K562 treated with DMSO at 1 percent for 48 hours (cell line): ENCODE measurements around the gene NANOG. TPM values are rescaled to one million over a fixed set of nuclear protein-coding genes. Genes with fewer than 3 reads are reported as not detected.

ENCODE experiments used
- total RNA-seq: library from RNA; unstranded; fragments of 300-600 nt; gene quantifications from 2 replicates; pipeline ENCODE4 v1.2.3, GENCODE V29; 2022; ENCODE audit warnings: low replicate concordance; ENCODE audit errors: extremely low read depth

NANOG gene
- not detected in 2 replicates for total RNA-seq

GRCh38 chr12:7788884-7789528, at the start of gene NANOG:
NANOG (plus strand) TSS chr12:7789402; CDS start chr12:7789615, 213 bp downstream.

GRCh38 chr12:7747246-7747645, 42.0 kb upstream of the NANOG start, which contains the start of gene CLEC4C:
CLEC4C (minus strand) TSS chr12:7747375; CDS start chr12:7747348, 27 bp downstream.

Other genes with a start within 250 kb of the NANOG start
- not detected in 2 replicates for gene APOBEC1, start 123.5 kb upstream of the NANOG start, total RNA-seq
- gene GDF3, start 93.6 kb upstream of the NANOG start, total RNA-seq: not detected in 2 replicates
- gene DPPA3, start 78.0 kb upstream of the NANOG start, total RNA-seq: not detected in 2 replicates
- not detected in 2 replicates for gene CLEC4C, start 42.0 kb upstream of the NANOG start, total RNA-seq
- not detected in 2 replicates for gene NANOGNB, start 24.2 kb upstream of the NANOG start, total RNA-seq
- gene SLC2A14, start 83.5 kb downstream of the NANOG start, total RNA-seq: not detected in 2 replicates
- not detected in 2 replicates for gene SLC2A3, start 146.8 kb downstream of the NANOG start, total RNA-seq
- not detected in 2 replicates for gene FOXJ2, start 243.3 kb downstream of the NANOG start, total RNA-seq